PFSK-1 (cell line): ENCODE results near the gene BHMT.

Source experiments
- FOXP2 ChIP-seq: optimal IDR thresholded peaks from 2 replicates; pipeline ENCODE3; 2011; ENCODE audit warnings: borderline replicate concordance, control low read depth, inconsistent platforms; ENCODE audit not compliant: insufficient read depth; ENCODE audit errors: extremely low read length, extremely low read depth
- POLR2AphosphoS5 ChIP-seq: IDR thresholded peaks from 2 replicates; pipeline ENCODE4 v1.6.1; 2012; ENCODE audit warnings: low read depth, mild to moderate bottlenecking, control low read depth, low read length, moderate library complexity
- SIN3A ChIP-seq: IDR thresholded peaks from 2 replicates; pipeline ENCODE4 v1.6.1; 2012; ENCODE audit warnings: mild to moderate bottlenecking, low read length, moderate library complexity, borderline replicate concordance; ENCODE audit not compliant: insufficient read depth
- TAF1 ChIP-seq: IDR thresholded peaks from 2 replicates; pipeline ENCODE4 v1.6.1; 2012; ENCODE audit warnings: low read length, control low read depth, borderline replicate concordance; ENCODE audit not compliant: insufficient read depth
- TF ChIP-seq, protein P1 (sequence below), 2 experiments: IDR thresholded peaks; 2 replicates each; pipeline versions ENCODE4 v1.6.1 to v1.8.0; 2011 to 2012; ENCODE audit warnings: low read depth in 2 of 2, low read length in 2 of 2, control low read depth in 1 of 2, inconsistent platforms in 1 of 2, mild to moderate bottlenecking in 1 of 2, moderate library complexity in 1 of 2; ENCODE audit not compliant: insufficient read depth in 1 of 2

Gene BHMT

DNA sequence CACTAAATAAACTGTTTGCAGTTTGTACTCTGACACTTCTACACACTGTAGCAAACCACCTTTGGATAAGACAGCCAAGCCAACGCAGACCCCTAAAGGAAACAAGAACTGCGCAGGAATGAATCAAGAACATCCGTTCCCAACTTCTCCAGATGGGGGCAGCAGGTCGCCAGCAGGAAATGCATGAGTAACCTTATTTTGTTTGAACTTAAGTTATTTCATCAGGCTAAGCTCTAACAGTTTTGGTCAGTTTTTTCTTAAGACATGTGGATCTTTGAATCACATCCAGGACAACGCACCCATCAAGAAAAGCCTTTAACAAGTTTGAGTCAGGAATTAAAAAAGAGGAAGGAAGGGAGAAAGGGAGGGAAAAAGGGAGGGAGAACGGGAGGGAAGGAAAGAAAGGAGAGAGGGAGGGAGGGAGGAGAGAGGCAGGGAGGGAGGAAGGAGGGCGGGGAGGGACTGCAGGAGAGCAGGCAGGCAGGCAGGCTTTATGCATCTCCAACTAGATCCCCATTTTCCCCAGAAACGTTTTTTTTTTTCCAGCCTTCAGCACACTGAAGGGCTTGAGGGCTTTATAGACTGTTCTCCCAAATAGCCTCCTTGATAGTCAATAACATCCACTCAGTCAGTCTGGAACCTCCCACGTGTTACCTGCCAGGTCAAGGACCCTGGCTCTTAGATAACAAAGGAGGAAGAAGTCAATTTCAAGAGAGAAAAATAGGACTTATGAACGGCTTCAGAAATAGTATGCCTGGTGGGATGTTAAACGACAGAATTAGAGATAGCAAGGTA is 22.2 kb downstream of the BHMT start:
- TF ChIP-seq FOXP2, result no peak
- no peak for TF ChIP-seq TAF1
- no peak for TF ChIP-seq SIN3A
- TF ChIP-seq POLR2AphosphoS5, result no peak
- TF ChIP-seq, protein P1, sequence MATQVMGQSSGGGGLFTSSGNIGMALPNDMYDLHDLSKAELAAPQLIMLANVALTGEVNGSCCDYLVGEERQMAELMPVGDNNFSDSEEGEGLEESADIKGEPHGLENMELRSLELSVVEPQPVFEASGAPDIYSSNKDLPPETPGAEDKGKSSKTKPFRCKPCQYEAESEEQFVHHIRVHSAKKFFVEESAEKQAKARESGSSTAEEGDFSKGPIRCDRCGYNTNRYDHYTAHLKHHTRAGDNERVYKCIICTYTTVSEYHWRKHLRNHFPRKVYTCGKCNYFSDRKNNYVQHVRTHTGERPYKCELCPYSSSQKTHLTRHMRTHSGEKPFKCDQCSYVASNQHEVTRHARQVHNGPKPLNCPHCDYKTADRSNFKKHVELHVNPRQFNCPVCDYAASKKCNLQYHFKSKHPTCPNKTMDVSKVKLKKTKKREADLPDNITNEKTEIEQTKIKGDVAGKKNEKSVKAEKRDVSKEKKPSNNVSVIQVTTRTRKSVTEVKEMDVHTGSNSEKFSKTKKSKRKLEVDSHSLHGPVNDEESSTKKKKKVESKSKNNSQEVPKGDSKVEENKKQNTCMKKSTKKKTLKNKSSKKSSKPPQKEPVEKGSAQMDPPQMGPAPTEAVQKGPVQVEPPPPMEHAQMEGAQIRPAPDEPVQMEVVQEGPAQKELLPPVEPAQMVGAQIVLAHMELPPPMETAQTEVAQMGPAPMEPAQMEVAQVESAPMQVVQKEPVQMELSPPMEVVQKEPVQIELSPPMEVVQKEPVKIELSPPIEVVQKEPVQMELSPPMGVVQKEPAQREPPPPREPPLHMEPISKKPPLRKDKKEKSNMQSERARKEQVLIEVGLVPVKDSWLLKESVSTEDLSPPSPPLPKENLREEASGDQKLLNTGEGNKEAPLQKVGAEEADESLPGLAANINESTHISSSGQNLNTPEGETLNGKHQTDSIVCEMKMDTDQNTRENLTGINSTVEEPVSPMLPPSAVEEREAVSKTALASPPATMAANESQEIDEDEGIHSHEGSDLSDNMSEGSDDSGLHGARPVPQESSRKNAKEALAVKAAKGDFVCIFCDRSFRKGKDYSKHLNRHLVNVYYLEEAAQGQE (IDR thresholded peaks at IDR 0.05; ENCODE audit: insufficient read depth in 1 of 2, low read depth in 2 of 2, low read length in 2 of 2), result no peak

DNA sequence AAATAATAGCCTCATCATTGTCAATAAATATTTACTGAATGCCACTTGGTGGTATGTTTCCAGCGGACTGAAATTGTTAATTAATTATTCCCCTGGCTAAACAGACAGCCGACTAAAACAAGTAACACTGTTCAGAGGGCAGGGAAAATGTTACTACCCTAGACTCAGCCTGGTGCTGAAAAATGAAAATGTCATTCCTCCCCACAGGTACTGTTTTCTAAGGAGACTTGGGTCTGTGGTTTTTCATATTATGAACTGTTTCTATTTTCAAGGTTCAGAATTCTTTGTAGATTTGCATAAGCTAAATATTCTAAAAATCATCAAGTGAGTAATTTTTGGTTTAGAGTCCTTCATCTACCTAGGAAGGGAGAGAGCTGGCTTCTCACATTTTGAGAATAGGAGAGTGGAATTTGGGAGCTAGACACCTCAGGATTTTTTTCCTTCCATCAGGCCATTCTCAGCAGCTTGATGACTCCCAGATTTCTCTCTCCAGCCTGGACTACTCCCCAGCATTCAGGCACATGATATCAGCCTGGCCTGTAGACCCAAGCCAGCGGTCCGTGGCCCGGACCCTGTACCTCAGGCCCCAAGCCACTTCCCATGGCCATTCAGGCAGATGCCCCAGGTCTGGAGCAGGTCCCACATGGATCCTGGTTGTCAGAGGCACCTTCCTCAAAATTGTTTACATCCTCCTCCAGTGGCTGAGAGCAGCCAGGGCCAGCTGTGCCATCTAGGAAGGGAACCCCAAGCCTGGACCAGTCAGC is 24.4 kb downstream of the BHMT start:
- TF ChIP-seq POLR2AphosphoS5 (no peak), TAF1 (no peak), SIN3A (no peak), FOXP2 (no peak)
- TF ChIP-seq, protein P1 (IDR thresholded peaks at IDR 0.05; ENCODE audit: insufficient read depth in 1 of 2, low read depth in 2 of 2, low read length in 2 of 2), result no peak

- TF ChIP-seq, protein P1 (IDR thresholded peaks at IDR 0.05; ENCODE audit: insufficient read depth in 1 of 2, low read depth in 2 of 2, low read length in 2 of 2), result no peak
- TF ChIP-seq SIN3A (no peak), POLR2AphosphoS5 (no peak), FOXP2 (no peak), TAF1 (no peak)
Measured at GRCh38 chr5:79136618-79137017, 25.0 kb downstream of the BHMT start.

DNA sequence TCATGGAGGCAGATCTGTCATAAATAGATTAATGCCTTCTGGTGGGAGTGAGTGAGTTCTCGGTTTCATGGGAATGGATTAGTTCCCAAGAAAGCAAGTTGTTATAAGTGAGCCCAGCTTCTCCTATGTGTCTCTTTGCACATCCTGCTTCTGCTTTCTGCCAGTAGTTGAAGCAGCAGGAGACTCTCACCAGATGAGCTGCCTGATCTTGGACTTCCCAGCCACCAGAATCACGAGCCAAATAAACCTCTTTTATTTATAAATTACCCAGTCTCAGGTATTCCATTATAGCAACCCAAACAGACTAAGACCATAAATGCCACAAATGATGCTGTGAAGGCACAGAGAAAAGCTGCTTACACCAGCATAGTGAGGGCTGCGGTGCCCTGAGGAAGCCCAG is 28.9 kb downstream of the BHMT start:
- TF ChIP-seq, protein P1 (IDR thresholded peaks at IDR 0.05; ENCODE audit: insufficient read depth in 1 of 2, low read depth in 2 of 2, low read length in 2 of 2), result no peak
- TF ChIP-seq SIN3A, result no peak
- no peak for TF ChIP-seq TAF1
- no peak for TF ChIP-seq POLR2AphosphoS5
- no peak for TF ChIP-seq FOXP2
